Gastroesophageal sphincter (tissue), 4 donors: Measurements from ENCODE around the gene SPG21. TPM values are rescaled to one million over a fixed set of nuclear protein-coding genes. Genes with fewer than 3 reads are reported as not detected.

Experiments
- ATAC-seq: fragments of 150-250 bp; one replicate; pipeline ENCODE4 v1.9.1; 2016; ENCODE audit warnings: mild to moderate bottlenecking, moderate library complexity
- H3K27ac ChIP-seq, 4 donors: fragments of 200-600 bp; sonication (generic) in 3 of 4; 1 replicate in 3 of 4; 2 replicates in 1 of 4; pipeline ENCODE4 v1.5.1; 2016 to 2019
- H3K27me3 ChIP-seq: fragments of 200-600 bp; sonication (generic); one replicate; pipeline ENCODE4 v1.5.1; 2019
- H3K36me3 ChIP-seq, 2 donors: fragments of 200-600 bp; sonication (generic); one replicate each; pipeline ENCODE4 v1.5.1; 2019; ENCODE audit warnings: control low read depth in 1 of 2
- H3K4me1 ChIP-seq, 3 donors: fragments of 200-600 bp; sonication (generic); 1 replicate in 2 of 3; 2 replicates in 1 of 3; pipeline ENCODE4 v1.5.1; 2016 to 2019; ENCODE audit warnings: control low read depth in 2 of 3
- H3K4me3 ChIP-seq, 2 donors: fragments of 200-600 bp; sonication (generic); one replicate each; pipeline ENCODE4 v1.5.1; 2019; ENCODE audit warnings: mild to moderate bottlenecking in 1 of 2, moderate library complexity in 1 of 2
- H3K9me3 ChIP-seq, 3 donors: fragments of 200-600 bp; sonication (generic); one replicate each; pipeline ENCODE4 v1.5.1; 2017 to 2019; ENCODE audit warnings: control low read depth in 2 of 3
- EP300 ChIP-seq: sonication (generic); formaldehyde crosslinking; IDR thresholded peaks from one replicate; pipeline ENCODE4 v1.6.1; 2017; ENCODE audit warnings: antibody characterized with exemption, mild to moderate bottlenecking
- POLR2A ChIP-seq, 2 donors: fragments of 450-650 bp; IDR thresholded peaks; one replicate each; pipeline ENCODE4 v1.6.1; 2017; ENCODE audit warnings: antibody characterized with exemption in 2 of 2, mild to moderate bottlenecking in 2 of 2, moderate library complexity in 1 of 2
- POLR2AphosphoS5 ChIP-seq: sonication (generic); formaldehyde crosslinking; IDR thresholded peaks from one replicate; pipeline ENCODE4 v1.6.1; 2017; ENCODE audit warnings: antibody characterized with exemption
- WGBS, 2 donors: methylation state at CpG; one replicate each; pipeline ENCODE4 v1.1.5; 2018; ENCODE audit warnings: low coverage in 1 of 2; 5-methylcytosine and 5-hydroxymethylcytosine counted together
- total RNA-seq, 4 donors: library from RNA; depleted of rRNA; stranded (reverse); fragments of >200 nt; gene quantifications; one replicate each; pipeline ENCODE4 v1.1.0, GENCODE V29; 2016
- TF ChIP-seq, protein P1 (sequence below), 4 experiments: fragments of 200-600 bp in 2 of 4; fragments of 450-650 bp in 2 of 4; sonication (generic) in 1 of 4; IDR thresholded peaks; one replicate each; pipeline ENCODE4 v1.5.1; 2017 to 2019; ENCODE audit warnings: antibody characterized with exemption in 4 of 4, mild to moderate bottlenecking in 2 of 4, moderate library complexity in 2 of 4

The SPG21 gene
- total RNA-seq, 4 donors from 2014 or later = 79.1 to 94.9 (median 86.9) TPM

DNA sequence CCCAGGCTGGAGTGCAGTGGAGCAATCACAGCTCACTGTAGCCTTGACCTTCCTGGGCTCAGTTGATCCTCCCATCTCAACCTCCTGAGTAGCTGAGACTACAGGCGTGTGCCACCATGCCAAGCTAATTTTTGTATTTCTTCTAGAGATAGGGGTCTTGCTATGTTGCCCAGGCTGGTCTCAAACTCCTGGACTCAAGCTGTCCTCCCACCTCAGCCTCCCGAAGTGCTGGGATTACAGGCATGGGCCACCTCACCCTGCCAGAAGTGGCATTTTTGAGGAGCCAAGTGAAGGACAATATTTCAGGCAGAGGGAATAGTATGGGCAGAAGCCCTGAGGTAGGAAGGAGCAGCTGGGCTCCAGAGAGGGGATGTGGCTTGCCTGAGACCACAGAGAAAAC lies 73.3 kb downstream of the SPG21 start:
- Histone ChIP-seq H3K27me3 (no peaks in the 10 kb centered on the region), H3K9me3 (no peaks in the 10 kb centered on the region), H3K27ac (no peak overlapping the region), H3K36me3 (no peaks in the 10 kb centered on the region), H3K4me1 (peaks cover 0 to 20% (median 4%) of the 10 kb centered on the region in 3 donors), H3K4me3 (no peak overlapping the region)
- TF ChIP-seq EP300 (no peak), POLR2AphosphoS5 (no peak), POLR2A (IDR thresholded peaks at IDR 0.05) (no peak)
- TF ChIP-seq, protein P1, sequence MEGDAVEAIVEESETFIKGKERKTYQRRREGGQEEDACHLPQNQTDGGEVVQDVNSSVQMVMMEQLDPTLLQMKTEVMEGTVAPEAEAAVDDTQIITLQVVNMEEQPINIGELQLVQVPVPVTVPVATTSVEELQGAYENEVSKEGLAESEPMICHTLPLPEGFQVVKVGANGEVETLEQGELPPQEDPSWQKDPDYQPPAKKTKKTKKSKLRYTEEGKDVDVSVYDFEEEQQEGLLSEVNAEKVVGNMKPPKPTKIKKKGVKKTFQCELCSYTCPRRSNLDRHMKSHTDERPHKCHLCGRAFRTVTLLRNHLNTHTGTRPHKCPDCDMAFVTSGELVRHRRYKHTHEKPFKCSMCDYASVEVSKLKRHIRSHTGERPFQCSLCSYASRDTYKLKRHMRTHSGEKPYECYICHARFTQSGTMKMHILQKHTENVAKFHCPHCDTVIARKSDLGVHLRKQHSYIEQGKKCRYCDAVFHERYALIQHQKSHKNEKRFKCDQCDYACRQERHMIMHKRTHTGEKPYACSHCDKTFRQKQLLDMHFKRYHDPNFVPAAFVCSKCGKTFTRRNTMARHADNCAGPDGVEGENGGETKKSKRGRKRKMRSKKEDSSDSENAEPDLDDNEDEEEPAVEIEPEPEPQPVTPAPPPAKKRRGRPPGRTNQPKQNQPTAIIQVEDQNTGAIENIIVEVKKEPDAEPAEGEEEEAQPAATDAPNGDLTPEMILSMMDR (IDR thresholded peaks at IDR 0.05) = no peak
- ATAC-seq = no peak
- 86% methylated on average over 1 of the region's 2 CpGs; no CpG with 5 or more reads in 1 of the 2 donors for WGBS, 2 donors

- Histone ChIP-seq H3K4me3 (no peak overlapping the region), H3K36me3 (no peaks in the 10 kb centered on the region), H3K27ac (no peak overlapping the region), H3K9me3 (no peaks in the 10 kb centered on the region), H3K27me3 (no peaks in the 10 kb centered on the region), H3K4me1 (peaks cover 0 to 26% (median 4%) of the 10 kb centered on the region in 3 donors)
- no peak for ATAC-seq
- WGBS, 2 donors = 59 to 82% methylated on average over 3 to 5 of the region's 13 CpGs
- TF ChIP-seq, protein P1 (IDR thresholded peaks at IDR 0.05) = no peak
- TF ChIP-seq POLR2AphosphoS5 (no peak), EP300 (no peak), POLR2A (IDR thresholded peaks at IDR 0.05) (no peak)
Measured at GRCh38 chr15:64915518-64916227, 74.0 kb downstream of the SPG21 start.

Other genes starting within 250 kb of the SPG21 start
- gene RBPMS2, start 214.3 kb downstream of the SPG21 start, total RNA-seq = 10 to 100 TPM; 14.6 to 47.8 (median 33.9) TPM
- 1 to 10 TPM; 1.6 to 3.4 (median 2.3) TPM for gene PIF1, start 164.3 kb downstream of the SPG21 start, total RNA-seq
- gene PLEKHO2, start 148.0 kb downstream of the SPG21 start, total RNA-seq = 10 to 100 TPM; 27.1 to 47.9 (median 43.1) TPM
- 10 to 100 TPM in 2 of 4 donors, 1 to 10 TPM in 2; 4.6 to 15.6 (median 8.5) TPM for gene ANKDD1A, start 78.0 kb downstream of the SPG21 start, total RNA-seq
- gene MTFMT, start 39.7 kb upstream of the SPG21 start, total RNA-seq = 10 to 100 TPM; 21.1 to 36.9 (median 29.4) TPM
- gene SLC51B, start 55.5 kb upstream of the SPG21 start, total RNA-seq = not detected
- 100 to 1,000 TPM in 3 of 4 donors, 10 to 100 TPM in 1; 43.2 to 244 (median 179) TPM for gene RASL12, start 78.1 kb upstream of the SPG21 start, total RNA-seq
- not detected for gene KBTBD13, start 86.8 kb upstream of the SPG21 start, total RNA-seq
- gene UBAP1L, start 125.3 kb upstream of the SPG21 start, total RNA-seq = 1 to 10 TPM in 3 of 4 donors, under 1 TPM in 1; 0.12 to 7.5 (median 3.0) TPM
- 10 to 100 TPM; 26.4 to 70.7 (median 30.4) TPM for gene PDCD7, start 143.9 kb upstream of the SPG21 start, total RNA-seq
- 10 to 100 TPM; 40.1 to 68.8 (median 55.6) TPM for gene CLPX, start 195.4 kb upstream of the SPG21 start, total RNA-seq
- gene CILP, start 221.6 kb upstream of the SPG21 start, total RNA-seq = 100 to 1,000 TPM in 1 of 4 donors, 10 to 100 TPM in 3; 43.7 to 114 (median 74.5) TPM